Measurements from ENCODE around the gene KRTAP5-6.
"Not testable (repeated sequence)": the region's sequence is repeated elsewhere in the genome, so short reads cannot be mapped to it uniquely, and the experiment has no call there.

Gene KRTAP5-6

DNA sequence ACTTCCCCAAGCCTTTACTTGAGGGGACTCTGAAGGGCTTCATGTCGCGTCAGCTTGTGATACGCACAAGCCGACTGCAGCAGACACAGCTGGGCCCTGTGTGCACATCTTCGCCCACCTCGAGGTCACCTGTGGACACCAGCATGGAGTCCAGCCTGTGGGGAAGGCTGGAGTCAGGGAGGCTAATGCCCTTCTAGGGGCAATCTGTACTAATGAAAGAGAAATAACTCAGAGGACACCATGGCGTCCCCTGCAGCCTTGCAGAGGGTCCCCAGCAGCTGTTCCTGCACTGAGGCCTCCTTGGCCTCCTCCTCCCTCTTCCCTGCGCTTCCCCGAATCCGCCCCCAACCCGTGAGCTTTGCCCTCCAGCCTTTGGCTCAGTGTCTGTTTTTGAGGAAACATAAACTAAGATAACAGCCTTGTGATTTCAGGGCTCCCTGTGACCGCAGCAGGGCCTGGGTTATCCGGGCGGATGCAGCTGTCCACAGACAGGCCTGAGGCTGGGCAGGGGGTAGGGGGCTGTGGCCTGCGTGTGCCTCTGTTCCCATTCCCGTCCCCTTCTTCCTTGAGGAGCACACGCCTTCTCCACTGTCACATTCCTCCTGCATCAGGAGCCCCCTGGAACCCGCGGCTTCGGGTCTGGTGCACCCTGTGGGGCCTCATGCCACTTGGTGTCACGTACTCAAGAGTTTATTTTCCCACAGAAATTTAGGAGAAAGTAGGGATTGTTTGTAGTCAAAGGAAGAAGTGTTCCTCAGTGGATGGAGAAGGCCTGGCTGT is 42.4 kb upstream of the KRTAP5-6 start:
- Histone ChIP-seq H3K4me1 (no peaks in the 10 kb centered on the region), H3K27me3 (ENCODE audit: low read depth) (peaks cover 7% of the 10 kb centered on the region), H3K4me3 (no peak overlapping the region), H3K9me3 (no peaks in the 10 kb centered on the region), H3K36me3 (replicated peaks) (no peaks in the 10 kb centered on the region)
- DNase-seq (ENCODE audit: low spot score in 2 of 2): no peak
- in situ Hi-C loops (cut with MboI; ENCODE audit: low sequenced_read_pairs): loop anchor here (10.0 kb wide), 1 partner anchor 500 kb away; no protein-coding TSS in a partner anchor

GRCh38 chr11:1655168-1656060 is 41.6 kb upstream of the KRTAP5-6 start:
- H3K27me3 ChIP-seq (ENCODE audit: low read depth): peaks cover 13% of the 10 kb centered on the region
- in situ Hi-C loops (cut with MboI; ENCODE audit: low sequenced_read_pairs): loop anchor here (10.0 kb wide), 1 partner anchor 499 kb away; no protein-coding TSS in a partner anchor
- no peak for DNase-seq (ENCODE audit: low spot score in 2 of 2)
- no peaks in the 10 kb centered on the region for H3K9me3 ChIP-seq
- H3K4me1 ChIP-seq: no peaks in the 10 kb centered on the region
- H3K36me3 ChIP-seq (replicated peaks): no peaks in the 10 kb centered on the region
- H3K4me3 ChIP-seq: no peak overlapping the region

DNA sequence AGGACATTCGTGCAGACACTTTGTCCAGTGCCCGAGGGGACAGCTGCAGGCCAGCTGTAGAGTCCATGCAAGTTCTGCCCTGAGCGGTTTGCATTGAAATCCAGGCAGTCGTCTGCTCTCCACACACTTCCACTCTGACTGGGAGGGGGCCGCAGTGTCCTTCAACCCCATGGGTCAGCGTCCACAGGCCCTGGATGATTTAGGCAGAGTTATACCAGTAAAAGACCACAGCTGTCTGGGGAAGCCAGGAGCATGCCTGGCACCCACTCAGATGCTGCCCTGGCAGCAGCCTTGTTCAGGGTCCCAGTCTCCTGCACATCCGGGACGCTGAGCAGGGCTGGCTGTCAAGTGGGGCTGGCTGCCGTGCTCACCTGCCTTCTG is 40.9 kb upstream of the KRTAP5-6 start:
- no peaks in the 10 kb centered on the region for H3K9me3 ChIP-seq
- H3K36me3 ChIP-seq (replicated peaks): no peaks in the 10 kb centered on the region
- DNase-seq (ENCODE audit: low spot score in 2 of 2): no peak
- H3K4me1 ChIP-seq: no peaks in the 10 kb centered on the region
- no peak overlapping the region for H3K4me3 ChIP-seq
- in situ Hi-C loops (cut with MboI; ENCODE audit: low sequenced_read_pairs): loop anchor here (10.0 kb wide), 1 partner anchor 499 kb away; no protein-coding TSS in a partner anchor
- peaks cover 13% of the 10 kb centered on the region for H3K27me3 ChIP-seq (ENCODE audit: low read depth)

GRCh38 chr11:1656670-1657069 is 40.3 kb upstream of the KRTAP5-6 start:
- Histone ChIP-seq H3K36me3 (replicated peaks) (no peaks in the 10 kb centered on the region), H3K9me3 (no peaks in the 10 kb centered on the region), H3K4me1 (no peaks in the 10 kb centered on the region), H3K27me3 (ENCODE audit: low read depth) (peaks cover 13% of the 10 kb centered on the region), H3K4me3 (no peak overlapping the region)
- in situ Hi-C loops (cut with MboI; ENCODE audit: low sequenced_read_pairs): loop anchor here (10.0 kb wide), 1 partner anchor 498 kb away; no protein-coding TSS in a partner anchor
- DNase-seq (ENCODE audit: low spot score in 2 of 2): no peak

DNA sequence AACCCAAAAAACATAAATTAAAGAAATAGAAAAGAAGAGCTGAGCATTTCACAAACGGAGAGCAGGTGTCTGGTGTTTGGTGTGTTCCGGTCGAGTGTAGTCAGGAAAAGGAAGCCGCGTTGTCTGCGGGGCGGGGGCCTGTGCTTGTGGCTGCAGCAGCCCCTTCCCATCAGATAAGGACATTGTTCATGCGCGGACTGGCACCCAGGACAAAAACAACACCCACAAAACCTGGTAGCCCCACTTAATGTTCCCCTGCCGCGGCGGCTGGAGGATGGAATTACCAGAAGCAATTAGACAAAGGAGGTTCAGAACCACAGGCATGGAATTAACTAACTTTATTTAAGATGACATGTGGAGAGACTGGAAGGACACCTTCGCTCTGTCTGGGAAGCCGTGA is 37.5 kb upstream of the KRTAP5-6 start:
- no peaks in the 10 kb centered on the region for H3K4me1 ChIP-seq
- DNase-seq (ENCODE audit: low spot score in 2 of 2): no peak
- in situ Hi-C loops (cut with MboI; ENCODE audit: low sequenced_read_pairs): loop anchor here (10.0 kb wide), 1 partner anchor 495 kb away; no protein-coding TSS in a partner anchor
- H3K9me3 ChIP-seq: no peaks in the 10 kb centered on the region
- H3K36me3 ChIP-seq (replicated peaks): no peaks in the 10 kb centered on the region
- H3K27me3 ChIP-seq (ENCODE audit: low read depth): peaks cover 13% of the 10 kb centered on the region
- H3K4me3 ChIP-seq: no peak overlapping the region

DNA sequence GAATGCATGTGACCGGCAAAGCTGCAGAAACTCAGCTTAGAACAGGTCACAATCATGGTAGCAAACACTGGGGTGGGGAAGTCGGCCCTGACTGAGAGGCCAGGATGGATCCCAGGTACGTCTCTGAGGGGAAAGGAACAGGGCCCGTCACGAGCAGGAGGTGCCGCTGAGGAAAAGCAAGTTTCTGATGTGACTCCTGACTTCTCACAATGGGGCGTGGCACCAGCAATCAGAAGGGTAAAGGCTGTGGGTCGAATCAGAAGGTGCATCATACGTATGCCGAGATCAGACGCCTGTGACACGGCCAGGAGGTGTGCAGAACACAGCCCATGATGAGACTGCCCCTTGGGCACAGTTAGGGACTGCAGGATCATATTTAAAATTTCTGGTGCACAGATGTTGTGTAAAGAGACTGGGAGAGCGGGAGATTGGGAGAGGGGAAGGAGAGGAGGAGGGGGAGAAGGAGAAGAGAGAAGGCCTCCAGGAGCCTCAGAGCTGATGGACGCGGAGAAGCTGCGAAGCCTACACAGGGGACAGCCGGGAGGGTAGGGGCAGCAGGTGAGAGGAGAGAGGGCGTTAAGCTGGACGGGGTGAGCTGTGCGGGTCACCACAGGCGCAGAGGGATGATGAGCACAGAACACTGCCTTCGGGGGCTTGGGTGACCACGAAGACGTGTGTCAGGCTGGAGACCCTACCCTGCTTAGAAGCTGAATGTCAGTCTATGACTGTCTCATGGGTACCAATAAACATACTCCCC is 36.7 kb upstream of the KRTAP5-6 start:
- Histone ChIP-seq H3K4me3 (no peak overlapping the region), H3K9me3 (no peaks in the 10 kb centered on the region), H3K27me3 (ENCODE audit: low read depth) (peaks cover 13% of the 10 kb centered on the region), H3K4me1 (no peaks in the 10 kb centered on the region), H3K36me3 (replicated peaks) (no peaks in the 10 kb centered on the region)
- in situ Hi-C loops (cut with MboI; ENCODE audit: low sequenced_read_pairs): no loop called here
- DNase-seq (ENCODE audit: low spot score in 2 of 2): no peak

DNA sequence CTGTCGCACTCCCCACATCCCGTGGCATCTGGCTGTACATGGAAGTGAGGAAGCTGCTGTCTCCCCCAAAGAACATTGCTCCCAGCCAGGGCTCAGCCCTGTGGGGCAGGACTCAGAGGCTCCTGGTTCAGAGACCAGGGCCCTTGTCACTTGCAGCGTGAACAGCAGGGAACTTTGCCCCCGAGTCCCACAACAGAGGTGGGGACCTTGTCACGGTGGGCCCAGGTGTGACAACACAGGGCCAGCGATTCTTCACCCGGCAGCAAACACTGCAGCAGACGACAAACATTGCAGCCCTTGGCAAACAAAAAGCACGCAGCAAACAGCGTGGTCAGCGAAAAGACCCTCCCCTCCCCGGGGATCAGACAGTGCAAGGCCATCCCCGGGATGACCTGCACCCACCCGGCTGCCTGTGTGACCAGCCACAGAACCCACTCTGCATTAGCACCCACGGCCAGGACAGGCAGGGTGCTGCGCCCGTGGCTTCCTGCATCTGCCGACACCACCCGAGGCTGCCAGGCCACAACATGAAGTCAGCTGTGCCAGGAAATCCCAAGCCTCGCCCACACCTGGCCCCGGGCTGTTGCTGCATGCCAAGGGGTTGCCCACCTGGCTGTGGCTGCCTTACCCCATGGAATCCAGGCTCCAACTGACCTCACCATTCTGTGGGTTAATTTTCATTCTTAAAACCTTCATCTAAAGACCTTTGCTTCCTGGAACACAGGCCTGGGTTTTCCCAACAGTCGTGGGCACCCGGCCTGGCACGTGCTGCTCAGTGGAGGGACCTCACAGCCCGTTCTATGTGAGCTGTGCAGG is 35.3 kb upstream of the KRTAP5-6 start:
- DNase-seq (ENCODE audit: low spot score in 2 of 2); H3K4me1 ChIP-seq; H3K4me3 ChIP-seq; in situ Hi-C loops (cut with MboI; ENCODE audit: low sequenced_read_pairs); H3K9me3 ChIP-seq; H3K36me3 ChIP-seq (replicated peaks): not testable (repeated sequence)
- peaks cover 11% of the 10 kb centered on the region for H3K27me3 ChIP-seq (ENCODE audit: low read depth)

DNA sequence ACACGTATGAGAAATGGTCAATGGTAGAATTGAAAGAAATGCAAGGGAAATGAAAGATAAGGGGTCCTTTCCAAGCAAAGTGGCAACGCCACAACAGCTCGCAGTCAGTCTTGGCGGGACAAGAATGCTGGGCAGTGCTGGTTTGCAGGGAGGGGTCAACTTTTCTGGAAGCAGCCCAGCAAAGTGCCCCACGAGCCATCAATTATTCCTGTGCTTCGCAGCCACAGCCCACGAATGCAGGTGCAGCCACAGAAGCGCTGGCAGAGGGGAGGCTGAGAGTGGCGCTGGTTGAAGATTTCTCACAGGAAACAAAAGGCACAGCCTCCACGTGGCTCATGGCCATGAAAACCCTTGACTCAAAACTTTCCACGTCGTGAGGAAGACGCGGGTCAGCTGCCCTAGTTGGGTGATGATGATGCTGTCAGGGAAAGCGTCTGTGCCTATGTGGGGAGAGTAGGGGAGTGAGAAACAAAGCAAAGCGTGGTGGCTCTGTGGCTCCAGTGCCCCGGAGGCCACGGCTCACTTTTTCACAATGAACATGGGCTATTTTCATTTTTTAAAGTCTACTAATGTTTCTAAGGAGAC is 34.2 kb upstream of the KRTAP5-6 start:
- H3K9me3 ChIP-seq; H3K4me1 ChIP-seq; H3K36me3 ChIP-seq (replicated peaks); H3K27me3 ChIP-seq (ENCODE audit: low read depth); H3K4me3 ChIP-seq; DNase-seq (ENCODE audit: low spot score in 2 of 2); in situ Hi-C loops (cut with MboI; ENCODE audit: low sequenced_read_pairs): not testable (repeated sequence)

DNA sequence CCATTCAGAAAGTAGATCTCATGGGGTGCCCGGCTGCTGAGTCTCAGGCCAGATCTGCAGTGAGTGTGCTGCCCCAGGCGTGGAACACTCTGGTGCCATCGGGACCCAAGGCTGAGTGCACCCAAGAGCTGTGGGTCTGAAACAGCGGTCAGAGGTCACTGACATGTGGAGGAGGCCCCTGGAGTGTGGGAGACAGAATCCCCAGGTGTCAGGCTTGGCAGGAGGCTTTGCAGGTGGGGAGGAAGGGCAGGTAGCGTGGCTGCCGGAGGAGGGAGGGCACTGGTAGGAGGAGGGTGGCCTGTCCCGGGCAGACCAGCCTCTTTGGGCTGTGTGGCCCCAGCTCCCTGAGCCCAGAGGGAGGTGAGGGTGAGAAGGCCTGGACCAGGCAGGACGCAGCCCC is 31.7 kb upstream of the KRTAP5-6 start:
- in situ Hi-C loops (cut with MboI; ENCODE audit: low sequenced_read_pairs): no loop called here
- no peak for DNase-seq (ENCODE audit: low spot score in 2 of 2)
- Histone ChIP-seq H3K4me1 (no peaks in the 10 kb centered on the region), H3K9me3 (no peaks in the 10 kb centered on the region), H3K4me3 (no peak overlapping the region), H3K36me3 (replicated peaks) (no peaks in the 10 kb centered on the region), H3K27me3 (ENCODE audit: low read depth) (peaks cover 15% of the 10 kb centered on the region)

DNA sequence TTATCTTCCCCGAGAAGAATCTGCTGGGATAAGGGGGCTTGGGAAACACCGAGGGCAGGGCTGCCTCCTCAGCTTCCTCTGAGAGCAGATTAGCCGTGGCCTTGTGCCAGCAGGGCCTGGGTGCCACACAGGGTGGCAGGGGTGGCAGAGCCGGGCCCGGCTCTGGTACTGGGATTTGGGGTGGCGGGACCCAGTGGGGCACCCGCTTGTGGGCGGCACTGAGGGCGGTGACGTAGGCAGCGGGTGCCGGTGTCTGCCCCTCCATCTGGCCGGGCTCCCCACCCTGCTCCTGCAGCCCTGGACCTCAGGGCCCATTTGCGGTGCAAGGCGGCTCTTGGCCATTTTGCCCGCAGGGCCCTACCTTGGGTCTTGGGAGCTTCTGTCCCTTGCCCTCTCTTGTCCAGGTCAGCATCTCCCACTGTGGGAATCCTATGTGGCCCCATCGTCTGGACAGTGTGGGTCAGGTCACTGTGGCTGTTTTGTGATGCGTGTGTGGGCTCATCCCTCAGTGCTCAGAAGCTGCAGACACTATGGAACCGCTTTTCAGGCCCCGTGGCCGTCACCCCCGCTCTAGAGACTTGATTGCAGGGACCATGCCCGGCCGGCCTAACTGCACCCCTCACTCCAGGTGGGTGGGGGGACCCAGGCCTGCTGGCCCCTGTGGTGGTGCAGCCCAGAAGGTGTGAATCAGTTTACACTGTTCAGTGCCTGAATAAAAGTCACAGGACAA is 29.7 kb upstream of the KRTAP5-6 start:
- H3K36me3 ChIP-seq (replicated peaks): no peaks in the 10 kb centered on the region
- H3K9me3 ChIP-seq: no peaks in the 10 kb centered on the region
- H3K4me3 ChIP-seq: no peak overlapping the region
- H3K4me1 ChIP-seq: no peaks in the 10 kb centered on the region
- in situ Hi-C loops (cut with MboI; ENCODE audit: low sequenced_read_pairs): no loop called here
- H3K27me3 ChIP-seq (ENCODE audit: low read depth): peaks cover 20% of the 10 kb centered on the region
- no peak for DNase-seq (ENCODE audit: low spot score in 2 of 2)

- Histone ChIP-seq H3K36me3 (replicated peaks) (no peaks in the 10 kb centered on the region), H3K4me3 (no peak overlapping the region), H3K4me1 (no peaks in the 10 kb centered on the region), H3K9me3 (no peaks in the 10 kb centered on the region), H3K27me3 (ENCODE audit: low read depth) (peaks cover 27% of the 10 kb centered on the region)
- in situ Hi-C loops (cut with MboI; ENCODE audit: low sequenced_read_pairs): no loop called here
- no peak for DNase-seq (ENCODE audit: low spot score in 2 of 2)
Observed at GRCh38 chr11:1667906-1668305, 29.1 kb upstream of the KRTAP5-6 start.

DNA sequence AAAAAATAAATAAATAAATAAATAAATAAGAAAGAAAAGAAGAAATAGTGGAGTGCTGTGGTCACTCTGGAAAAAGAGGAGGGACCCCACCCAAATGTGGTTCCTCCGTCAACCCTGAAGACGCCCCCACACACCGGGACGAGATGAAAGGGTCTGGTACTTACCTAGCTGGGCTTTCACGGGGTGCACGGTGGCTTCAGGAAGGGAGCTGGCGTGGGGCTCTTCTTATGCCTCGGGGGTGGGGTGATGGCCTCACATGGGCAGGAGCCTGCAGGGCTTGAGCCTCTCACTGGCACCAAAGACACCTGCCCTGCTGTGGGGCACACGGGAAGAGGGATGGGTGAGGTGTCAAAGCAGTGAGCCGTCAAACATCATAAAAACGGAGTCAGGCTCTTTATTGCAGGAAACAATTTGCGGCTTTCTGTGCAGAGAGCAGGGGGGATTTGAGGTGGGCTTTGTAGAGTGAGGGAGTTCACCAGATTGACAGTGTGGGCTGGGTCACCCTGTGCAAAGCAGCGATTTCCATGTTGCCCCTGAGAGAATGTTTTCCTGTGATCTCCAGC is 28.0 kb upstream of the KRTAP5-6 start:
- Histone ChIP-seq H3K9me3 (no peaks in the 10 kb centered on the region), H3K4me3 (no peak overlapping the region), H3K36me3 (replicated peaks) (no peaks in the 10 kb centered on the region), H3K27me3 (ENCODE audit: low read depth) (peaks cover 37% of the 10 kb centered on the region), H3K4me1 (no peaks in the 10 kb centered on the region)
- in situ Hi-C loops (cut with MboI; ENCODE audit: low sequenced_read_pairs): no loop called here
- DNase-seq (ENCODE audit: low spot score in 2 of 2): no peak

Measured in HAP-1 (cell line).